CD4-positive, alpha-beta T cell treated with Interferon alpha-2 for 1 hour (primary cell): Measurements from ENCODE around the gene LRP6.
"Not testable (repeated sequence)": the region's sequence is repeated elsewhere in the genome, so short reads cannot be mapped to it uniquely, and the experiment has no call there.

ENCODE experiments used
- DNase-seq, 2 donors: peaks; one replicate each; pipeline ENCODE4 v3.0.0-alpha.2; 2020 to 2022

The LRP6 gene

DNA sequence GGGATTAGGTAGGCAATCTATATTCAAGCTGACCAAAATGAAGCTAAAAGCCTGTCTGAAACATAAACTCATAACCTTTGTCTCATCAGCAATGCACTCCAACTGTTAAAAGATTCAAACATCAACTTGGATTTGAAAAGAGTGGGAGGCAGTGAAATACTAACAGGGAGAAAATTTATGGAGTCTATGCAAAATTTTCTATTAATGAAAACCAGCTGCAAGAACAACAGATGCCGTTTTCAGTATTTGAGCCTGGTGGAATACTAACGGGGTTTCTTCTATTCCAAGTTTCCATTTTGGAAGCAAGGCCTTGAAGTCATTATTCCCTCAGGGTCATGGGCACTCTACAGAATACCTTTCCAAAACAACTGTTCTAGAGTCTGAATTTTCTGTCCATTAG is 88.3 kb downstream of the LRP6 start:
- DNase-seq = no peak

DNA sequence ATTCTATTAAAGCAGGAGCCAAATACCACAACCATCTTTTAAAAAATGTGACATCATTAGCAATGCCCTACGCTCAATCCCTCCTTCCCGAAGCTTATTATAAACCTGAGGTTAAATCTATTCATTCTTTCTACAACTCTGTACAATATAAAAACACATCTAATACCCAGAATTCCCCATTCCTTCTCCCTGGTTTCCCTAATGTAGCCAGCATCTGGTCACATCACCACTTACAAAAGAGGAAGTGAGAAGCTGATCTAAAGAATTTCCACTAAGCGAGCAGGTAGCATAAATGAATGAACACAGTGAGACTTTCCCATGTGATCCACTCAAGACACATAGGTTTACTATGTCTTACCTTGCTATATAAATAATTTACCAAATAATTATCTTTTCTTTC is 90.4 kb downstream of the LRP6 start:
- no peak for DNase-seq

DNA sequence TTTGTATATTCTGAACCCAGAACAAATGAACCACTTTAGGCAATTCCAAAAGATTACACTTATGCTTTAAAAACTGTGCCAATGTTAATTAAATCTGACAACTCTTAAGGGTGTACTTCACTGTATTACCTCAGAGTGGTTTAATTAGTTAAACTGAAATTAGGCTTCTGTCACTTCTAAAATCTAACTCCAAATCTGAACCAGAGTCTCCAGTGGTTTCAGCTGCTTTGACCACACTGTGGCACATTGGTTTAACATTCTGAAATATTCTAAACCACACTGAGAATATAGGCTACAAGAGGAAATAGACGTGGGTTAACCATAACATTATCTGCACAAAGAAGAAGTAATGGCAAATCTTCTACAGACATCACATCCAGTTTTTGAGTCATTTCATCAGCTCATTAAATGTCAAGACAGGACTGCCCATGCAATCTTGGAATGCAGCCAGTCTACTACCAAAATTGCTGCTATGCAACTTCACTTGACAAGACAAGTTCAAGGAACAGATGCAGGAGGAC is 94.8 kb downstream of the LRP6 start:
- DNase-seq = peak in 1 of 2 donors; percentile 6

- DNase-seq = no peak
Measured at GRCh38 chr12:12167847-12168246, 99.0 kb downstream of the LRP6 start.

GRCh38 chr12:12166751-12167150 is 100.1 kb downstream of the LRP6 start:
- no peak for DNase-seq

- no peak for DNase-seq
Measured at GRCh38 chr12:12159988-12160387, 106.9 kb downstream of the LRP6 start.

DNA sequence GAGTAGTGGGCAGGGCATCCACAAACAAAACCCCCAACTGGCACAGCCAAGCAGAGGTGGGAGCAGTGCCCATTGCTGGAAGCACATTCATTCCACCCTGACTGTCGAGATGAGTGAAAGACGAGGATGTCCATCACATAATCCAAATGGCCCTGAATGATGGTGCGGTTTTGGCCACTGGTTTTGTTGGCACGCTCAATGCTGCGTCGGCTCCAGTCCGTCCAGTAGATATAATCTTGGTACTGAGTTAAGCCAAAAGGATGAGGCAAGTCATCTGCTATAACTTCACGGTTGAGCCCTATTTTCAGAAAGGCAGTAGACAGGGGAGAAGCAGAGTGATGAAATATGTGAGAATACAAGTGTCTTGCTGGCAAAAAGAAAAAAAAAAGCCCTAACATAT is 108.0 kb downstream of the LRP6 start:
- DNase-seq = no peak

- DNase-seq = no peak
Measured at GRCh38 chr12:12157424-12157823, 109.4 kb downstream of the LRP6 start.

DNA sequence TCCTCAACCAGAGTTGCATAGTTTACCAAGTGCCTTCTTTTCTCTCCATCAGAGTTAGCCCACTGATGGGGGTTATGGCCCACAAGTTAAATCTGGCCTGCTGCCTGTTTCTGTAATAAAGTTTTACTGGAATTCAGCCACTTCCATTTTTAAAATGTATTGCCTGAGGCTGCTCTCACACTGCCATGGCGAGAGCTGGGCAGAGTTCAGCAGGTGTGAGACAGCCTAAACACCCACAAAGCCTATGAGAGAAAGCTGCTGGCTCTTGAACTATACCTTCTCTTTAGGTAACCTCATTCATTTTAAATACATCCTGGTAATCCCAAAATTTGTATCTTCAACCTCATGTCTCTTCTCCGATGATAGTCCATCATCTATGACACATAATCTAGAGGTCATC is 110.0 kb downstream of the LRP6 start:
- no peak for DNase-seq

GRCh38 chr12:12156116-12156515 is 110.7 kb downstream of the LRP6 start:
- DNase-seq = no peak

DNA sequence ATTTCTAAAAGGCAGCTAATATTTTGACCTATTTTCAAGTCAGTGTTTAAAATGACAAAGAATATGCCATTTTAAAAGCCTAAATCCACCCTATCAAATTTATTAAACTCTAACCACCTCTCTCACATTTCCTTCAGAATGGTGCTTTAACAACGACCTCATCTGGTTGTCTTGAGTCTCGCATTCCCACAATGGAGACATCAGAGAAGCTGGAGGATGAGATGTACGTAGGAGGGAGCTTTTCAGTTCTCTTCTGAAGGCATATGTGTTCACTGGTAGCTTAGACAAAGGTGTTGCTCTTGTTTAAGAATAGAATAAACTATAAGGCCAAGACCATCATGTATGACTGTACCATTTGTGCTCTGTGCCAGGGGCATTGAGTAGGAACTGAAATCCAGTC is 113.2 kb downstream of the LRP6 start:
- no peak for DNase-seq

GRCh38 chr12:12147111-12147510 is 119.7 kb downstream of the LRP6 start:
- no peak for DNase-seq

- DNase-seq = not testable (repeated sequence)
Measured at GRCh38 chr12:12144531-12144930, 122.3 kb downstream of the LRP6 start.

DNA sequence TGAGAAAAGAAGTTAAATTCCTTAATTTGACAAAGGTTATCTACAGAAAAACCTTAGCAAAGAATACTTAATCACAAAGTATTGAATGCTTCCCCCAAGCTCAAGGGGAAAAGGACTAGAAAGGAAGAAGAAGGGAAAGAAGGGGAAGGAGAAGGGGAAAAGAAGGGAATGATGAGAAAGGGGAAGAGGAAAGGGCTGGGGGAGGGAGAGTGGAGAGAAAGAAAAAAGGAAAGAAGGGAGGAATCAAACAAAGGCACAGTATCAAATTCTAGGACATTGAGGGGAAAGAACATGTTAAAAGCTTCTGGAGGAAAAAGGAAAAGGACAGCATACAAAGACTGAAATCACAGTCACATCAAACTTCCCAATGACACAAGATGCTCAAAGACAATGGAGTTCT is 125.8 kb downstream of the LRP6 start:
- DNase-seq = no peak

DNA sequence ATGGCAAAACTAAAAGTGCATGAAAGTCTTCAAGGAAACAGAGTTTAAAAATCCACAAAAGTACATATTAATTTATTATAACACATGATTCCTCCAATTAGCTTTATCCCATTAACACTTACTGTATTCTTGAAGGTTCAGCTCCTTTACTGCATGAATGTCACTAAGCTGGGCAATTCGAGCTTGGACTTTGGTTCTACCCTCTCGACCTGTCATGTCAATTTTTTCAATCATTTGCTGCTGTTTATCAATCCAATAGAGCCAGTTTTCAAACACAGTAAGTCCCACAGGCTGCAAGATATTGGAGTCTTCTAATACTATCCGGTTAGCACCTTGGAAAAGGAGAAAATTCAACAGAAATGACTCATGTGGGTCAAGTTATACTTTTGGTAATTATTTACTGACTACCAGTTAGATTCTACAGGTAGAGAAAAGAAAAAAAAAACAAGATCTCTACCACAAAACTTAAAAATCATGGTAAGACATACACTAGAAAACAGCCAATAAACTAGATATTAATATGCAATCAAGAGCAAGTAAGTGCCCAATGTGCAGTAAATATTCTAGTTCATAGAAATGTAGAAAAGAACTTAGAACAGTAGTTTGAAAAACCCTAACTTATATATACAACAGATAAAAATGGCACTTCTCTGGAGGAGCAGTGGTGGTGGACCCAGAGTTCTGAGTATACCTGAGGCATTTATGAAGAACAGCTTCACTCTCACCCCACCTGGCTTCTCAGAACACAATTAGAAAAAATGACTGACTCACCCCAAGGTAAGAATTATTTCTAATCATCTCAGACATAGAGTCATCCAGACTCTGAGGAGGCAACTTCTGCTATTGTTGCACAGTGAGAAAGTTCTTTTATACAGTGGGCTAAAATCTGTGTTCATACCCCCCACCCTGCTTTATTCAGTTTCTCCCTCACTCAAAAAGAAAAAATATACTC is 128.4 kb downstream of the LRP6 start:
- no peak for DNase-seq

- no peak for DNase-seq
Measured at GRCh38 chr12:12133785-12134184, 133.1 kb downstream of the LRP6 start.

- DNase-seq = no peak
Measured at GRCh38 chr12:12133259-12133658, 133.6 kb downstream of the LRP6 start.

- no peak for DNase-seq
Measured at GRCh38 chr12:12128670-12129069, 138.2 kb downstream of the LRP6 start.

- no peak for DNase-seq
Measured at GRCh38 chr12:12127304-12127703, 139.5 kb downstream of the LRP6 start.

GRCh38 chr12:12126551-12126950 is 140.3 kb downstream of the LRP6 start:
- DNase-seq = no peak

DNA sequence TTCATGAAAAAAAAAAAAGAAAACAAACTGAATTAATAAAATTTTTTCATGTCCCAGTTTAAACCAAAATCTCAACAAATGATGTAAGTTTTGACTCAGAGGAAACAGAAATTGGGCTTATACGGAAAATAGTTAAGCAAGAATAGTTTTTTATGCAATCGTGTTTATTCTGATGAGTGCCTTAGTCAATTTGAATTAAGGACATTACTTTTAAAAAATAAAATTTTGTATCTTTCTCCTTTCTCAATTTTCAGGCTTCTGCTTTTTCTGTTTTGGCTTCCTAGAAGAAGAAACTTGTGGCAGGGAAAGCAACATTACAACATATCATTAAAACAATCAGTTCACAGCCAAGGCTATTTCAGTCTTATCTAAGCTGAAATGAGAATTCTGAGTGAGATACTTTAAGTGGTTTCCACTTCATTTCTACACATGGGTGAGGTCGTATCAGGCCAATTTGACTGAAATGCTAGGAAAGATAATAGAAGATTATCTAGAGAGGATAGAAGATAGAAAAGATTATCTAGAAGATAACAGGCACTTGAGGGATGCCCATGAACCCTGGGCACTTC is 143.7 kb downstream of the LRP6 start:
- DNase-seq = no peak

DNA sequence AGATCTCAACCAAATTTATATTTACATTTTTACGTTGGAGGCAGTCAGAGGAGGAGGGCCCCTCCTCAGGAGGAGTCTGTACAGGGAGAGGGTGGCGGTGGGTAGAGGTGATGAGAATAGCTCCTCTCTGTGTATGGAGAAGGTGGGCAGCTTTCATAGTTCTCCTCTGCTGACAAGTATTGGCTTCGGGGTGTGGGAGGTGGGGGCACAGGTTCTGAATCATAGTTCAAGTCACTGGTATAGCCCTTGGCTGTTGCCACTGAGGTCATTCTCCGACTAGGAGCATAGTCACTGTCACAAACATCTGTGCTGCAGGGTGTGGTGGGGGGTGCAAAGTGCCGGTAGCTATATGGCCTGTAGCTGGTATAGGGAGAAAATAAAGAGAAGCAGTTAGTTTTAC is 145.8 kb downstream of the LRP6 start:
- no peak for DNase-seq

GRCh38 chr12:12116677-12117076 is 150.2 kb downstream of the LRP6 start:
- DNase-seq = no peak

DNA sequence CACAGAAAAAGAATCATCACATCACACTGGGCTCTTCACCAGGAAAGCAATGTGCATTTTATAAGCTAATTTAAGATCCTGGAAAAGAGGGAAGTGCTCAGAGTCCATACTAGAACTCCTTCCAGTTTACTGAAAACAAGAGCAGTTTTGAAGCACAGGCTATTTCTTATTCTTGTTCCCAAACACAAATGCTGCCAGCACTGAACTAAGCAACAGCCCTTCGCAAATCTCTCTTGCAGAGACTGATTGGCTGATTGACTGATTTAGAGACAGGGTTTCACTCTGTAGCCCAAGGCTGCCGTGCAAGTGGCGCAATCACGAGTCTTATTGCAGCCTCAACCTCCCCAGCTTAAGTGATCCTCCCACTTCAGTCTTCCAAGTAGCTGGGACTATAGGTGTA is 151.3 kb downstream of the LRP6 start:
- DNase-seq = no peak
